ENCODE measurements around the gene ISY1.

ISY1 gene

GRCh38 chr3:129087138-129087702, 73.6 kb downstream of the ISY1 start:
- no peak for DNase-seq (ENCODE audit: low read depth)
- TF ChIP-seq CTCF (IDR thresholded peaks at IDR 0.05; ENCODE audit: control insufficient read depth, insufficient read depth, low read depth, low read length, missing control alignments), result no peak
- H3K4me3 ChIP-seq (ENCODE audit: control insufficient read depth, low read depth, low read length), result no peak overlapping the region

- H3K4me3 ChIP-seq (ENCODE audit: control insufficient read depth, low read depth, low read length), result no peak overlapping the region
- no peak for TF ChIP-seq CTCF (IDR thresholded peaks at IDR 0.05; ENCODE audit: control insufficient read depth, insufficient read depth, low read depth, low read length, missing control alignments)
- DNase-seq (ENCODE audit: low read depth), result no peak
These were observed 75.0 kb downstream of the ISY1 start for GRCh38 chr3:129085818-129086217.

DNA sequence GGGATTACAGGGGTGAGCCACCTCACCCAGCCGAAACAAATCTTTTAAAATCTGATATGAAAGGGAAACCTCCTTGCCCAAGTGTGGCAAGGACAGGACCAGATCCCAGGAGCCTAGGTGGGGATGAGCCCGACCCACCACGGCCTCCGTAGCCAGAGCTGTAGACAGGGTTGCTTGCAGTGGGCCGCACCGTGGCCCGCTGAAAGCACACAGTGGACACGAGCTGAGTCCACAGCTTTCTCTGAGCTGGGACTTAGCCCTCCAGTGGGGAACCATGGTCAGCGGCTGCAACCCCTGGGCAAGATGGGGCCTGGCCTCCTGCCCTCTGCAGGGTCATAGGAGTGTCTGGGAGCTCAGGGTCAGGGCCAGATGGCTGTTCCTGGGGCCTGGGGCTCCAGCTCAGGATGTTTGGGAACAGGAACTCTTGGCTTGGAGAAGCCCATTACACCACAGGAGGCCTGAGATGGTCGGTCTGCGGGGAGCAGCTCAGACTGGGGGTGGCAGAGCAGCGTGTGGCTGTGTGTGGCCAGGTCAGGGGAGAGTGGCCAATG, 75.6 kb downstream of the ISY1 start:
- DNase-seq (ENCODE audit: low read depth), result no peak
- H3K4me3 ChIP-seq (ENCODE audit: control insufficient read depth, low read depth, low read length), result no peak overlapping the region
- TF ChIP-seq CTCF (IDR thresholded peaks at IDR 0.05; ENCODE audit: control insufficient read depth, insufficient read depth, low read depth, low read length, missing control alignments), result no peak

DNA sequence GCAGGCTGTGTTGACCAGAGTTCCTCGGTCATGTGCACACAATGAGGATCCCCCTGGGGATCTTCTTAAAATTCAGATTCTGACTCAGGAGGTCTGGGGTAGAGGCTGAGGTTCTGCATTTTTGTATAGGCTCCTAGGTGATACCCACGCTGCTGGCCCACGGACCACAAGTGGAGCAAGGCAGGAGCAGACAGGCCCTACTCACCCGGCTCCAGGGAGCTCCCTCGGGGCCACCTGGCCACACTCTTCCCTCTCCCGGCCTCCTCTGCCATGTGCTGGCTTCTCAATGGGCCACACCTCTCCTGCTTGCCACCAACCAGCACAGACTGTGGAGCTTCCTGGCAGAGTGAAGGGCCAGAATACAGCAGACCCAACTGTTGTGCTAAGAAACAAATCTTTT, 76.4 kb downstream of the ISY1 start:
- DNase-seq (ENCODE audit: low read depth), result no peak
- TF ChIP-seq CTCF (IDR thresholded peaks at IDR 0.05; ENCODE audit: control insufficient read depth, insufficient read depth, low read depth, low read length, missing control alignments), result no peak
- no peak overlapping the region for H3K4me3 ChIP-seq (ENCODE audit: control insufficient read depth, low read depth, low read length)

DNA sequence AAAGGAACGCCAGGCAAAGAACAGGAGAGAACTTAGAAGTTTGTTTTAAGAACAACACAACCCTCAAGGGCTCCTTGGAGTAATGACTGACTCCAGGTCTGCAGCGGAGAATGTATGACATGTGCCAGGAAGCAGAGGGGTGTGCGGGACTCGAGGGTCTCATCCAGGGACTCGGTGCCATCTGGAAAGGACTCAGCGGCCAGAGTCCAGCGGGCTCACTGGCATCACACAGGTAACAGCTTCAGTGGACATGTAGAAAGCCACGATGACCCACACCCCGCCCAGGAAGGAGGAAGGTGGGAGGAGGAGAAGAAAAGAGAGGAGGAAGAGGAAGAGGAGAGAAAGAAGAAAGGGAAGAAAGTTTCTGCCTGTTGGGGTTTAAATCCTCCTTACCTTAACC, 78.8 kb downstream of the ISY1 start:
- TF ChIP-seq CTCF (IDR thresholded peaks at IDR 0.05; ENCODE audit: control insufficient read depth, insufficient read depth, low read depth, low read length, missing control alignments), result no peak
- no peak for DNase-seq (ENCODE audit: low read depth)

GRCh38 chr3:129081503-129081902, 79.4 kb downstream of the ISY1 start:
- no peak overlapping the region for H3K4me3 ChIP-seq (ENCODE audit: control insufficient read depth, low read depth, low read length)
- DNase-seq (ENCODE audit: low read depth), result no peak
- no peak for TF ChIP-seq CTCF (IDR thresholded peaks at IDR 0.05; ENCODE audit: control insufficient read depth, insufficient read depth, low read depth, low read length, missing control alignments)

More for the DNA sequence above, 78.8 kb downstream of the ISY1 start:
- H3K4me3 ChIP-seq (ENCODE audit: control insufficient read depth, low read depth, low read length), result no peak overlapping the region
